GM21515 (cell line): ENCODE data around the gene KRTAP9-9.
"Not testable (repeated sequence)": the region's sequence is repeated elsewhere in the genome, so short reads cannot be mapped to it uniquely, and the experiment has no call there.

Experiments used
- ATAC-seq: cut with Tn5 transposase; IDR thresholded peaks from one replicate; pipeline ENCODE4 v1.9.1; 2021; ENCODE audit not compliant: unreplicated experiment

The KRTAP9-9 gene

GRCh38 chr17:41264599-41264998, 9.4 kb downstream of the KRTAP9-9 start:
- ATAC-seq, result no peak

GRCh38 chr17:41265078-41265477, 9.9 kb downstream of the KRTAP9-9 start, which contains the start of gene KRTAP9-6:
Gene KRTAP9-6 (plus strand): TSS chr17:41265378. CDS start chr17:41265378, 0 bp downstream.
- ATAC-seq, result no peak

- ATAC-seq, result no peak
Measured at GRCh38 chr17:41267711-41268110, 12.5 kb downstream of the KRTAP9-9 start.

- ATAC-seq, result not testable (repeated sequence)
Measured at GRCh38 chr17:41271323-41271722, 16.1 kb downstream of the KRTAP9-9 start.

GRCh38 chr17:41271858-41272257, 16.7 kb downstream of the KRTAP9-9 start:
- ATAC-seq, result no peak

GRCh38 chr17:41275648-41276190, 20.5 kb downstream of the KRTAP9-9 start, which contains the start of gene KRTAP9-7:
Gene KRTAP9-7 (plus strand): TSS chr17:41275698. CDS start chr17:41275698, 0 bp downstream.
- not testable (repeated sequence) for ATAC-seq

GRCh38 chr17:41278176-41278955, 23.2 kb downstream of the KRTAP9-9 start:
- no peak for ATAC-seq

GRCh38 chr17:41284043-41284442, 28.9 kb downstream of the KRTAP9-9 start:
- no peak for ATAC-seq

- no peak for ATAC-seq
Measured at GRCh38 chr17:41284546-41284945, 29.4 kb downstream of the KRTAP9-9 start.

GRCh38 chr17:41287050-41287449, 31.9 kb downstream of the KRTAP9-9 start:
- no peak for ATAC-seq

GRCh38 chr17:41294016-41294415, 38.8 kb downstream of the KRTAP9-9 start:
- ATAC-seq, result no peak

GRCh38 chr17:41296846-41297245, 41.7 kb downstream of the KRTAP9-9 start:
- no peak for ATAC-seq

GRCh38 chr17:41298458-41299135, 43.4 kb downstream of the KRTAP9-9 start:
- no peak for ATAC-seq

- no peak for ATAC-seq
Measured at GRCh38 chr17:41301204-41301790, 46.1 kb downstream of the KRTAP9-9 start.

GRCh38 chr17:41301916-41302901, 47.0 kb downstream of the KRTAP9-9 start, which contains the start of gene KRTAP29-1:
Gene KRTAP29-1 (minus strand): TSS chr17:41302851. CDS start chr17:41302851, 0 bp downstream.
- ATAC-seq, result no peak

- ATAC-seq, result no peak
Measured at GRCh38 chr17:41302981-41303380, 47.8 kb downstream of the KRTAP9-9 start.

- ATAC-seq, result no peak
Measured at GRCh38 chr17:41304091-41304490, 48.9 kb downstream of the KRTAP9-9 start.
